GM21786 (cell line): Measurements from ENCODE around the gene CTSK.
"Not testable (repeated sequence)": the region's sequence is repeated elsewhere in the genome, so short reads cannot be mapped to it uniquely, and the experiment has no call there.

Source experiments
- ATAC-seq: cut with Tn5 transposase; IDR thresholded peaks from one replicate; pipeline ENCODE4 v1.9.1; 2021; ENCODE audit not compliant: unreplicated experiment

The CTSK gene

DNA sequence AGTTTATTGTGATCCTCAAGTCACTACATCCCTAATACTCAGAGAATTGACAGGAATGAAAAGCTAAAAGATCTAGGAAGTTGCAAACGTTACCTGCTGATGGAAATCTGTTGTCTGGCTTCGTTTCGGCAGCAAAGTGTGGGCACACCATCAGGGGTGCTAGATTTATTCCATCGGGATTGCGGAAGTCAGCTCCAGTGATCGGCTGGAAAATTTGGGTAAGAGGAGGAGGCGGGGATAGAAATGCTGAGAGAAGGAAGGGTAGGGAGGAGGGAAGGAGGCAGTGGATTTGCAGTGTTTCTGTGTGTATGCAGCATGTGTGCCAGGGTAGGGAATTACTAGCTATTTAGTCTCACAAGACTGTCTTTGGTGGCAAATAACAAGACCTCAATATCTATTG lies at the start of gene CTSK:
CTSK (minus strand) TSS at position 140 of the 400 bp plus-strand sequence. CDS start 1,455 bp downstream, outside the sequence.
- ATAC-seq, result no peak

DNA sequence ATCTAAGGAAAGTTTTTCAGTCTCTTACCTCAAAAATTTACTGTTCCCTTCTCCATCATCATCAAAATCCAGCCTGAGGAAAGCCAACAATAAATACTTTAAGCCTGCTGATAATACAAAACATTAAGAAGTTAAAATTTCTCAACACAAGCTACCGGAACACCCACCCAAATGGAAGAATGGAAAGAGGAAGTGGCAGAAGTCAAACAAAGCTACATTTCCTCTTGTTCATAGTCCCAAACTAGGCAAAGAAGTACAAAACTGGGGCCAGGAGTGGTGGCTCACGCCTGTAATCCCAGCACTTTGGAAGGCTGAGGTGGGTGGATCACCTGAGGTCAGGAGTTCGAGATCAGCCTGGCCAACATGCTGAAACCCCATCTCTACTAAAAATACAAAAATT lies 44.7 kb upstream of the CTSK start:
- ATAC-seq, result not testable (repeated sequence)

DNA sequence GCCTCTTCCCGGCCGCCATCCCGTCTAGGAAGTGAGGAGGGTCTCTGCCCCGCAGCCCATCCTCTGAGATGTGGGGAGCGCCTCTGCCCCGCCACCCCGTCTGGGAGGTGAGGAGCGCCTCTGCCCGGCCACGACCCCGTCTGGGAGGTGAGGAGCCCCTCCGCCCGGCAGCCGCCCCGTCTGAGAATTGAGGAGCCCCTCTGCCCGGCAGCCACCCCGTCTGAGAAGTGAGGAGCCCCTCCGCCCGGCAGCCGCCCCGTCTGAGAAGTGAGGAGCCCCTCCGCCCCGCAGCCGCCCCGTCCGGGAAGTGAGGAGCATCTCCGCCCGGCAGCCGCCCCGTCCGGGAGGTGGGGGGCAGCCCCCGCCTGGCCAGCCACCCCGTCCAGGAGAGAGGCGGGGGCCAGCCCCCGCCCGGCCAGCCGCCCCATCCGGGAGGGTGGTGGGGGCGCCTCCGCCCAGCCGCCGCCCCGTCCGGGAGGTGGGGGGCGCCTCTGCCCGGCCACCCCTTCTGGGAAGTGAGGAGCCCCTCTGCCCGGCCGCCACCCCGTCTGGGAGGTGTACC lies 42.8 kb upstream of the CTSK start:
- ATAC-seq, result not testable (repeated sequence)

DNA sequence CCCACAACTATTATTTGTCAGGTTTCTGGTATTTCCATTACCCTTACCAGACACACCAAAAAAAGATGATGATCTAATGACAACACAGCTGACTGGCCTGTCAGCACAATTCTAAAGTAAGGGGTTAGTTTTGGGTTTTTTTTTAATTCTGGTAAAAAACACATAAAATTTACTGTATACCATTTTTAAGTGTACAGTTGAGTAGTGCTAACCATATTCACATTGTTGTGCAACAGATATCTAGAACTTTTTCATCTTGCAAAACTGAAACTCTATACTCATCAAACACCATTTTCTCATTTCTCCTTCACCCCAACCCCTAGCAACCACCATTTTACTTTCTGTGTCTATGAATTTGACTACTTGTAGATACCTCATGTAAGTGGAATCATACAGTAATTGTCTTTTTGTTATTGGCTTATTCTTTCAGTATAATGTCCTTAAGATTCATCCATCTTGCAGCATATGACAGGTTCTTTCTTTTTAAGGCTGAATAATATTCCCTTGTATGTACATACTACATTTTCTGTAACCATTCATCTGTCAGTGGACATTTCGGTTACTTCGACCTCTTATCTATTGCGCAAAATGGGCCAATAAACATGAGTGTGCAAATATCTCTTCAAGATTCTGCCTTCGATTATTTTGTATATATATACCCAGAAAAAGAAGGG lies 38.5 kb upstream of the CTSK start:
- ATAC-seq, result no peak

DNA sequence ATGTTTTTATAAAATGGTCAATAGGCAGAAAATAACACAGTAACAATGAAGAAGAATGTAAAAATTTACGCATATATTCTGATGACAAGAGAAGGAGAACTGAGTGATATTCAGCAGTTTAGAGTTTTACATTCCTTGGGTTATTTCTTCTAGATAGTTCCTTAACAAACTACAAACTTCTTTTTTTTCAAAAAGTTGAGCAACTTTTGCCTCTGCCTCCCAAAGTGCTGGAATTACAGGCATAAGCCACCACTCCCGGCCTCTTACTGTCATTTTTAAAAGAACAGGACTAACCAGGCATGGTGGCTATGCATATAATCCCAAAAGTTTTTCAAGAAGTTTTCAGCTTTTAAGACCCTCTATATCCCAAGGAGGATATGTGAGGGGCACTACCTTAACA lies 35.4 kb upstream of the CTSK start:
- no peak for ATAC-seq

DNA sequence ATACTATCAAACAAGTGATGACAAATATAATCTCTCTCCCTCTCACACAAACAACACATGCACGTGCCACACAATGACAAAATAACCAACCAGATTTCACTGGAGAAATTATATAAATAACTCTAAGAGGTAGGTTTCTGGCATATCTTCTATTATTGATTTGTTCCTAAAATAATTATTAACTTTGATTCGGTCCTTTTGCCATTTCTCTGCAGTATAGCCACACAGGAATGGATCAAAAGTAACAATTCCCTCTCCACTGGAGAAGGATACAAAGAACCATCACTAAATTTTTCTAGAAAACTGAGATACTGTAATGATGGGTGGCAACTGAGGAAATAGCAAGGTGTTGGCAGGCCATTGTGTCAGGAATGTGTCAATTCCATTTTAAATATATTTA lies 34.9 kb upstream of the CTSK start:
- no peak for ATAC-seq

DNA sequence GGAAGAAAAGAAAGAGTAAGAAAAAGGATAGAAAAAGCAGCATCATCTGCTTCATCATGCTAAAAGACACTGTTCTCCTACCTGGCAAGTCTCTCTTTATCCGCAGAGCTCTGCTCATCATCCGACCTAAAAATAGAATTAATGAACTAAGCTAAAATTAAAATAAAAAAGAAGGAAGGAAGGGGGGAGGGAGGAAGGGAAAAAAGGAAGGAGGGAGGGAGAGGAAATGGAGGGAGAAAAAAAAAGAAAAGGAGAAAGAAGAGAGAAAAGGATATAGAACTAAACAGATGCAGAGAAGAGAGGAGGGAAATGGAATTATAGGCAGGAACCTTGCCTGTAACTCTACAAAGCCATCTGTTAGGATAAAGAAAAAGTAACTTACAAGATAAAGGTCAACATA lies 34.3 kb upstream of the CTSK start:
- no peak for ATAC-seq

DNA sequence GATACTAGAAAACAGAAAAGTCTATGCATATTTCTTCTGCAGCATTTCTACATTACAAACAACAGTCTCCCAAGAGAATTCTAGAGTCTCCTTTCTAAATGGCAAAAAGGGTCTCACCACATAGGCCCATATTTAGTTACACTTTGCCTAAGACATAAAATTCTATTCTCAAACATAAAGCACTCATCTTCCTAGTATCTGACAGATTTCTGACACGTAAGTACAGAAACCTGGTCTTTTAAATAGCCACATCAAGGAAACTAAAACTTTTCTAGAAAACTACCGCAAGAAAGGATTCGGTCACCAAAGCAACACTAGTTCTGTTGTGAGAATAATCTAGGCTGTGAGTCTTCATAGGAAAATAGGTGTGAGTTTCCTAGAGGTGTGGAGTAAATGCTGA lies 33.6 kb upstream of the CTSK start:
- no peak for ATAC-seq

DNA sequence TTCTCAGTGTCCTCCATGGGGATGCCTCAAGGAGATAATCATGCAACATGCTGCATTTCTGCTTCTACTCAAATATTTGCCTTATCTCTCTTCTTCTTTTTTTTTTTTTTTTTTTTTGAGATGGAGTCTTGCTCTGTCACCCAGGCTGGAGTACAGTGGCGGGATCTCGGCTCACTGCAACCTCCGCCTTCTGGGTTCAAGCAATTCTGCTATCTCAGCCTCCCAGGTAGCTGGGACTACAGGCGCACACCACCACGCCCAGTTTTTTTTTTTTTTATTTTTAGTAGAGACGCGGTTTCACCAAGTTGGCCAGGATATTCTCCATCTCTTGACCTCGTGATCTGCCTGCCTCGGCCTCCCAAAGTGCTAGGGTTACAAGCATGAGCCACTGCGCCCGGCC lies 32.8 kb upstream of the CTSK start:
- not testable (repeated sequence) for ATAC-seq

DNA sequence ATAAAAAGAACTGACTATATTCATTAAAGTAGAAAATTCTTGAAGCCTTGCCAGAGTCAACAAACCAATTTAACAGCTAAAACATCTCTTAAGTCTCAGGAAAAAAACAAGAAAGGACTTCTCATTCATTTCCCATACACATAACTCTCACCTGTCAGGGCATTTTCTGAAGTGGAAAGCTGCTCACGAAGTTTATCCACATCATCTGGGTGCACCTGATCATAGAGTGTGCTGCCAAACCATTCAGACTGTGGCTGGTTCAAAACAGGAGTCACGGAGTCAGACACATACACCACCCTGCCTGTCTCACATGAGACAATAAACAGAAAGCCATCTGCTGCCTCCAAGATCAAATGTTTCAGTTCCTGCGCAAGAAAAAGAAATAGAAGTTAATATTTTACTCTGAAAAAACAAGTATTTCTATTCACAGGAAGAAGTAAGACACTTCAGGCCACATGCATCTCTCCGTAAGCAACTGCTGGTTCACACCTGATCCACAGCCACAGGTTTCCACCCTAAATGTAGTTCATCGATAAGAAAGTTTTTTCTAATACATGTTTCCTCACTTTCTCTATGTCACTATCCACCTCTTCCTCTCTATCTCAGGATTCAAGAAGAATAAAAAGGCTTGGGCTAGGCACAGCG lies 28.2 kb upstream of the CTSK start:
- ATAC-seq, result no peak

DNA sequence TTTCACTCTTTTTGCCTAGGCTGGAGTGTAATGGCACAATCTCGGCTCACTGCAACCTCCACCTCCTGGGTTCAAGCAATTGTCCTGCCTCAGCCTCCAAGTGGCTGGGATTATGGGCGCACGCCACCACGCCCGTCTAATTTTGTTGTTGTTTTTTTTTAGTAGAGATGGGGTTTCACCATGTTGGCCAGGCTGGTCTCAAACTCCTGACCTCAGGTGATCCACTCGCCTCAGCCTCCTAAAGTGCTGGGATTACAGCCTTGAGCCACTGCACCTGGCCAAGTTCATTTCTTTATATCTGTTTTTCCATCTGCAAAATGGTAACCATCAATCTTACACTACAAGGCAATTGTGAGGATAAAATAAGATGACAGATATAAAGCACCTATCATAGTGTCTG lies 25.9 kb upstream of the CTSK start:
- not testable (repeated sequence) for ATAC-seq

DNA sequence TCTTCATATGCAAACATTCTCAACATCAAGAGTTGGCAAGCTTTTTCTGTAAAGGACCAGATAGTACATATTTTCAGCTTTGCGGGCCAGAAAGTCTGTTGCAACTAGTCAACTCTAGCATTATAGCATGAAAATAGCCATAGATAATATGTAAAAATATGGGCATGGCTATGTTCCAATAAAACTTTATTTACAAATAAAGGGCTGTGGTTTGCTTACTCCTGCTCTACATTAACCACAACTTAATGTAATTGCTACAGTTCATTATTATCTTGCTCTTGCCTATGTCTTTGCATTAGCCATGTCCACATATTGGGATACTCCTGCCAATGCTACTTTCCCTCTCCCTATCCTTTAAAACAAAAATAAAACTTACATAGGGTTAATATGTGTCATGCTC lies 24.5 kb upstream of the CTSK start:
- ATAC-seq, result no peak

DNA sequence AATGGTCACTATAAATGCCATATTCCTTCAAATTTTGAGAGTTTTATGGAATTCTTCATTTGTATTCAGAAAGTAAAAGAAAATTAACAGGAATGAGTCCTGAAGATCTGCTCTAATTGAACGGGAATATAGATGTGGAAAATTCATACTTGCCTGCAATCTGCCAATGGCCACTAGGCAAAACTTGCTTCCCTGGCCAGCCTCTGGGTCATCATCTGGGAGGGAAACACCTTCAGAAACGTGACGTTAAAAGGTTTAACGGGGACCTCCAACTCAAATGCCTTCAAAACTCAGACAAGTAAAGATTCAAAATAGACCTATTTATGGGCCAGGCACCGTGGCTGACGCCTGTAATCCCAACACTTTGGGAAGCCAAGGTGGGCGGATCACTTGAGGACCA lies 21.7 kb upstream of the CTSK start:
- ATAC-seq, result no peak

DNA sequence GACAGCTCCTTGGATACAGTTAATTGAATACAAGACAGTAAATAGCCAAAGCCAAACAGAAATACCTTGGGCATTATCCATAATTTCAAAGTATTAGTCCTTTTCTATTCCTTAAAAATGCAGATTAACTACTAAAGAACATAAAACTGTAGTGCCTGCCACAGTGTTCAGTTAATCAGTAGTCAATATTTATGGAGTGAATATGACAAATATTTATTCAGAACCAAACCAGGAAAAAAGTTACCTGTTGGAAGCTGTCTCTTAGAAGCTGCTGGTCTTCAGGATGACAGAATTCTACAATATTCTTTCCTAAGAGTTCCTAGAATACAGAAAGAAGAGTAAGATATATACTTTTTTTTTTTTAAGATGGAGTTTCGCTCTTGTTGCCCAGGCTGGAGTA lies 18.2 kb upstream of the CTSK start:
- ATAC-seq, result no peak

DNA sequence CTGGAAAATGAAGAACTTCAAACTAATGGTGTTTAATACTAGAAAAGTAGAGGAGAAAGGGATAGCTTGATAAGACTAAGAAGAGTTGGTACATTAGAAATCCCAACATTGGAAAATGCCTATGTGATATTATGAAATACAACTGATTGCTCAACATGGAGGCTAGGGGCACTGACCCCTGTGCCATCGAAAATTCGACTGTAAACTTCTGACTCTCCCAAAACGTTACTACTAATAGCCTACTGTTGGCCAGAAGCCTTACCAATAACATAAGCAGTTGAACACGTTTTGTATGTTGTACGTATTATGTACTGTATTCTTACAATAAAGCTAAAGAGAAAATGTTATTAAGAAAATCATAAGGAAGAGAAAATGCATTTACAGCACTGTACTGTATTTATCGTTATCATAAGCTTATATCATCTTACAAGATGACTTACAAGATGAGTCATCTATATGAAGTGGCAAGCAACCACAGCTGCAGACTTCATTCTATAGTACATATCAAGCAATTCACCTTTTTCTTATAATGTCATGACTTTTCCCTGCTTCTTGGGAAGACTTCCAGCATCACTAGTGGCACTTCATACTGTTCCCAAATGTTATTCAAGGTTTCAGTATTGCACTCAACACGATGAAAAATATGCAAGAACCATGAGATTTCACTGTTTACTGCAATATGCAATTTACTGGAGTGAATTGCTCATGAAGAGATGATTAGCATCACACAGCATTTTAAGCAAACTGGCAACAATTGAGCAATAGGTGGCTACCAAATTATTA lies 12.9 kb upstream of the CTSK start:
- ATAC-seq, result no peak

DNA sequence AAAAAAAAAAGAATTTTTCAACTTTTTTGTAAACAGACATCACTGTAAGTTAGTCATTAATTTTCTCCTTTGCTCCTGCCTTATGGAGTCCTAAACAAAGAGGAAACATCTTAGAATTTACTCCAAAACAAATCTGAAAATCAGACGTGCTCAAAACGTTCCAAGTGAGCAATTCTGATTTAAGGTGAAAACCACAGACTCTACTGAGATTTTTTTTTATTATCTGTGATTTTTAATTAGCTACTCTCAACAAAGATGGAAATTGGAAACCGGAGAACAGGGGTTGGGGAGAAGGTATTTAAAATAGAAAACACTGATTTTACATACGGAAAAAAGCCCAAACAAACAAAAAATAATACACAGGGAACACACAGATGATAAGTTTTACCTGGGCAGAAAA lies 7.8 kb upstream of the CTSK start:
- ATAC-seq, result no peak

DNA sequence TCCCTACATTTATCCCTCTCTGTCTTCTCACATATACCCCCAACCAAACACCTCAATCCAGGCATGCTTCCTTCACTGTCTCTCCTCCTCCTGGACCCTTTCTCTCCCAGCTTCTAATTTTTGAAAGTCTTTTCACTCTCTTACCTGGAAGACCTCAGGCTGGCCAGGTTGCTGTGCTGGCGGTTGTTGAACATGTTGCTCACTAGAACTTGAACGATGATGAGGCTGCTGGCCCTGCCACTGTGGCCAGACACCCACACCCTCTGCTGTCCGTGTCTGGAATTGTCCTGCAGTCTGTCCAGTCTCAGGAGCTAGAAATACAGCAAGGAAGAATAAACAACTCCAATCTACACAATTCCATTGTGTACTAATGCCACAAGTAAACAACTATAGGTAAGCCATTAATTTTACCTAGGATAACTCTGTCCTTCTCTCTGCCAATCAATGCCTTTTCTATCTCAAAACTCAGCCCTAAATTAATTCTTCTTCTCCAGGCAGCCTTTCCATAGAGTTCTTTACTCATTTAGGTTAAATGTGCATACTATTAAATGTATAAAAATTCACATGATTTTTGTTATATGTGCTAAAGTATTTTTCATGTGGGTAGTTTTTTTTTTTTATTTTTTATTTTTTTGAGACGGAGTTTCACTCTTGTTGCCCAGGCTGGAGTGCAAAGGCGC lies 5.1 kb upstream of the CTSK start:
- ATAC-seq, result no peak

DNA sequence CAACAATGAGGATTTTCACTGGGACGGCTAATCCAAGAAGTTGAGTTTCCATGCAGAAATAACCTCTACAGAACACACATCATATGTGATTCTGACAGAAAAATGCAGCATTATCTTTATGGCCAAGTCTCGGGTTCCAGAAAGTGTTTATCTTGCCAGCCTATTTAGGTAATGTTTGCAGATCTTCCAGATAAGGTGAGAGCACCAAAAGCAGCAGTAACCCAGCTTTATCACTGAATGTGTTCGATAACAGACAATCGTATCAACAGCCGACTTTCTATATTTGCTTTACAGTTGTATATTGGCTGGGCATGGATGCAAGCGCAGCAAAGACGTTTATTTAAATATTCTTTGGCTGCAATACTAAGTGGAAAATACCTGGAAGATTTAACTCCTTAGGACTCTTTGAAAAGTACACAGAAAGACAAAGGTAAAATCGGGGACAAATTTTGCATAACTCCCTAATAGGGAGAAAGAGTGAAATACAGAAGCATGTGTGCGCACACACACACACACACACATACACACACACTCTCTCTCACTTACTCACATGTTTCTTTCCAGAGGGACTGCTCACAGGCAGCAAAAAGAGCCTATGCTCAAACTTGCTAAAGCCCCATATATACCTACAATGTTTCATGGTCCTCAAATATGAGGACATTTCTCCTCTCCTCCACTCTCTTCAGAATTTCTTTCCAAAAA lies 3.0 kb upstream of the CTSK start:
- no peak for ATAC-seq

DNA sequence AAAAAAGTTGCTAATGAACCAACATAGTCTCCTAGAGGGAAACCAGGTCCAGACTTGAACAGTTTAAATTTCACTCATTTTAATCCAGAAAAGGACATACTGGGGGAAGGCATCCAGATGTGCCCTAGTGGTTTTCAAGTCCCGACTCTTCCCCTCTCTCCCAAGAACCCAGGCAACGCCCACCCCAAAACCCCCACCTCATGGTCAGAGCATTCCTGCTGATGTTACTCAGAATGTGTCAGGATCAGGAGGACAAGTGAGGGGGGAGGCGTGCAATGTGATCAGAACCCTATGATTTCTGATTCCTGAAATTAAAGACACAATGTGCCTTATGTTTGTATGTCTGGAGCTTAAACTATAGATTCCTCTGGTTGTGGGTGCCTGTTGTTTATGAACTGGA lies 1.6 kb upstream of the CTSK start:
- no peak for ATAC-seq

DNA sequence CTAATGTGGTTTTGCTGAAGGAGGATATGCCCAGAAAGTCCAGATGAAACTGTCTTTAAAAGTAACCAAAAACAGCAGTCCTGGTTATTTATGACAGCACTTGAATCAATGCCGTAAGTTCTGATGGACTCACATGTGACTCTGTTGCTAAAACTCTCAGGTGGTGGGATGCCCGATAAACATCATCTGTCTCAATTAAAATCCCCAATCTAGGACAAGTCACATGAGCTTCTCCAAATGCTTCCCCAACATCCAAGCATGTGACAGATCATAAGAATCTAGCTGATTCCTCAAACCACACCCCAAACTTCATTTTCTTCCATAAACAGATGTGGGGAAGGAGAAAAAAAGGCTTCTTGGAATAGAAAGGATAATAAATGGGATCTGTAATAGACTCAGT lies 786 bp upstream of the CTSK start:
- ATAC-seq, result no peak
